Smooth muscle cell of the brain vasculature (primary cell): ENCODE data around the gene ARHGAP22.

Experiments used
- DNase-seq: peaks from one replicate; pipeline ENCODE4 v3.0.0-alpha.2; 2012; ENCODE audit warnings: low read depth, low spot score

ARHGAP22 gene

DNA sequence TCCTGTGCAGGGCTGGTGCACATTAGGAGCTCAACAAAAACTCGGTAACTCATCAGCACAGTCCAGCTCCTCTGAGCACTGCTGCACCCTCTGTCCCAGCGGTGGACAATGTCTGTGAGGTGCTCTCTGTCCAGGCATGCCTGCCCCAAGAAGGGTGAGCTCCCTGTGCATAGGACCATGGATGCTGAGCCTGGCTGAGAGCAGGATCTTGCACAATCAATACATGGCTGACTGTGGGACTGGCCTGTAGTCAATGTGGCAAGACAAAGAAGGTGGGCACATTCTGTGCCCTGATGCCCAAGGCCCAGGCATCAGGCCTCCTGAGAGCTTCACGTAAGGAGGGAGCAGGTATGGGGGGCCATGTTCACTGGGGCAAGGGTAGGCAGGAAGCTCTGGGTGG, 17.1 kb downstream of the ARHGAP22 start:
- no peak for DNase-seq

DNA sequence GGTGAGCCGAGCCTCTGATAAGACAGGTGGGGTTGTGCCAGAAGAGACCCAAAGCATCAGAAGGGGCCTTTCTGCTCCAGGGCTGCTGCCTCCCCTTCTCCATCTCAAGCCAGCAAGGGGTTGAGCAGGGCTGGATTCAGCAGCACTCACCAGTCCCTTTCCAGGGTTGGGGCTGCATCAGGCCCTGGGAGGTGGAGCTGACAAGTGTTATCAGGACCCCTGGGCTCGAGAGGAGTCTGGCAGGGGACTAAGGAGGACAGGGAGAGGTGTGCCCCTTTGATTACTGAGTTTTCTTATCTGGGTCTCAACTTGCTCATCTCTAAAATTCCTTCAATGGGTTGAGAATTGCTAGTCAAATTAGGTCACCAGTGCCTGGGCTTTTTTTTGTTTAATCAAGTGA, 17.8 kb downstream of the ARHGAP22 start:
- no peak for DNase-seq

DNA sequence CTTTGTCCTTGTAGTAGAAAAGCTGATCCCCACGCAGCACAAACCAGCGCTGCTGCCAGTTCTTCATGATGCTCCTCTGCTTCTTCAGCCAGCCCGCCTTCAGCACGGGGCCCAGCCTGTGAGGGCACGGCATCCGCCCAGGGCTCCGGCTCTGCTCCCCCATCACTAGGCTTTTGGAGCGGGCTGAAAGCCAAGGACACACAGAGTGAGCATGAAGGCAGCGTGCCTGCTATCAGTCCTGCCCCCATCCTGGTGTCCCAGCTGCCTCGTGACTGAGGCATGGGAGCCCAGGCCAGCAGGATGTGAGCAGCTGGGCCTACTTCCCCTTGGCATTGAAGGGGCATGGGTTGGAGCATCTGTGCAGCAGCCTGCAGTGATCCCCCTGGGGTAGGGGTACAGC, 21.9 kb downstream of the ARHGAP22 start:
- DNase-seq = no peak

DNA sequence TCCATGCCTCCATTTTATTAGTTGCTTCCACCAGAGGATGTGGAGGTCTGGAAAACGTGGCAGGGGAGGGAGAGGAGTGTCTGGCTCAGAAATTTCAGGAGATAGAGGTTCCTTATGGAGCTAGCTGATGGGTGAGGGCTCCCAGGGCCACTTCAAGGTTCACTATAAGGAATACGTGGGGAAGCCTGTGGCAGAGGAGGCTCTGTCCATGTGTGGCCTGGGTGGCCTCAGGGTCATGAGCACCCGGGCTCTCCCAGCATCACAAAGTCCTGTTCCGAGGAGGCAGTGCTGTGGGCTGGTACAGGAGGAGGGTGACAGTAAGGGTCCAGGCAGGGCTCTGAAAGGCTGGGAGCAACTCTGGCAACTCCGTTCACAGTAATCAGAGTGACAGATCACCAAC, 24.6 kb downstream of the ARHGAP22 start:
- DNase-seq = no peak

DNA sequence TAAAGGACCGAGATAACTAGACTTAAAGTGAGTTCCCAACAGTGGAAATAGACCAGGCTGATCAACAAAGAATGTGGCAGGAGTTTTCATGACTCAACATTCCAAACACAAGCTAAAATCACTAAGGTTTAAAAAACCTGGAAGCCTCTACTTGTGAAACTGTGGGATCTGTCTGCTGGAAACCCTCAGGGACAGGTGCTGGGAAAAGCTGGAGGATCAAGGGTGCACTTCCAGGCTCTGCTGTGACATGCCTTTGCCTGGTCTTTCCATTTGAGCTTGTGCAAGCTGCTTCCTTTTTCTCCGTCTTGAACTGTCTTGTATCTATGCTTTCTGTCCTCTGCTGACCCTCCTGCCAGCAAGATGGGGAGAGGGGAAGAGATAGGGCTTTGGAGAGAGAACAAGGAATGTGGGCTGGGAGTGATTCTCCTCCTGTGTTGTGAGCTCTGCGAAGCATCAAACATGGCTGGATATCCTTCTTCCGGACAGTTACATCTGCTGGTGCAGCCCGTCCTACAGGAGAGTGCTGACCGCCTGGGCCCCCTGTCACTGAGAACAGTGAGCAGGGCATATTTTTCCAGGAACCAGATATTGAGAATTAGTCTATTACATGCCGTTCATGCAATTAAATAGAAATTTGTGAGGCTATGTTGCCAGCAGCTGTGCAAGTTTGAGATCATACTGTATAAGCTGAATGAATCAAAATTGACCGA, 25.5 kb downstream of the ARHGAP22 start:
- no peak for DNase-seq

DNA sequence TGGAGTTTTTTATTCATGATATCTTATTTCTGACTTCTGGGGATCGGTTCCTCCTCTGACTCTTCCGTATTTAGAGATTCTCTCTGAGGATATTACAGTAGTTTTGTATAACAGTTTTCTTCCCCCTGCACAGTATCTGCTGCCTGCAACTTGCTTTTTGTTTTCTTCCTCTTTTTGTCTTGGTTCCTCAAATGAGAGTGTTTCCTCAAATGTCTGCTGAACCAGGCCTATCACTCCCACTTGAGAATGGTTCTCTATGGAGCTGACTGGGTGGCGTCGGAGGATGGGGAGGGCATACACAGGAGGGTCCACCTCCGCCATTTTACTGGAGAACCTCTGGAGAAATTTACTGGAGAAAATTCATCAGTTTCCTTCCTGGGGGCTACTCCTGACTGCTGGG, 27.7 kb downstream of the ARHGAP22 start:
- no peak for DNase-seq

DNA sequence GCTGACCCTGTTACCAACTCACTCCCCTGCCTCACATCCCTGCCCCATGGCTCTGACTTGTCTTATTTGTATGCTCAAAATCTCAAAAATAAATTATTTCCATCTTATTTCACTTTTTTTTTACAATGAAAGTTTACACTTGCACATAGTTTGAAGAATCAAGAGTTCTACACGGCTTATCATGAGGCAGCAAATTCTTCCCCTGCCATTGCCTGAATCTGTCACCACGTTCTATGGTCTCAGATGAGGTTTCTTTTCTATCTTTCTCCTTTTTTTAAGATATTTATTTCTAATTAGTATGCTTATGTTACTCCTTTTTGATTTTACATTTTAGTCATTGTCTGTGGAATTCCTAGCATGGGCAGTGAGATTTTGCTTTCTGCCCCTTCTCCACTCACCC, 28.4 kb downstream of the ARHGAP22 start:
- no peak for DNase-seq

DNA sequence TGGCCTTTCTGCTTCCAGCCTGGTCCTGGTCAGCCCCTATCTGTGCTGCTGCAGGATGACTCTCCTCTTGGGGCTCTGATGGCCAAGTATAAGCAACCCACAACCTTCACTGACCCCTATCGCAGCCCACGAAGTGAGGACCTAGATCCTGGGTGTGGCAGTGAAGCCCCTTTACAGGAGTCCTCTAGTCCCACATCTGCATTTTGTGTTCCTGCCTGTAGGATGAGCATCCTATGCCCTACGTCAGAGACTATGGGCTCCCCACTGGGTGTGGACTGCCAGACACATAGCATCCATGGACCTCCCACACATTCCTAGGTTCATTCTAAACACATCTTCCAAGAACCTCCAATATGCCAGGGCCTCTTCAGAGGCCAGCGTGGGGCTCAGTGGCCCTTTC, 29.0 kb downstream of the ARHGAP22 start:
- no peak for DNase-seq

DNA sequence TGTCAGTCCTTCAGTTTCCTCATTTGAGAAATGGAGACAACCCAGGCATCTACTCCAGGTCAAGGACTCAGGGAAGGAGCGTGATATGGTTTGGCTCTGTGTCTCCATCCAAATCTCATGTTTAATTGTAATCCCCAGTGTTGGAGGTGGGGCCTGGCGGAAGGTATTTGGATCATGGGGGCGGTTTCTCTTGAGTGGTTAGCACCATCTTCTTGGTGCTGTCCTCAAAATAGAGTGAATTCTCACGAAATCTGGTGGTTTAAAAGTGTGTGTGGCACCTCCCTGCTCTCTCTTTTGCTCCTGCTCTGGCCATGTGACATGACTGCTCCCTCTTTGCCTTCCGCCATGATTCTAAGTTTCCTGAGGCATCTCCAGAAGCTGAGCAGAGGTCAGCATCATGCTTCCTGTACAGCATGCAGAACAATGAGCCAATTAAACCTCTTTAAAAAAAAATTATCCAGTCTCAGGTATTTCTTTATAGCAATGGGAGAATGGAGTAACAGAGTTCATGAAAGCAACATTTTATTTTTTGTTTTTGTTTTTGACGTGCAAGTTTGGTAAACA, 30.0 kb downstream of the ARHGAP22 start:
- no peak for DNase-seq

DNA sequence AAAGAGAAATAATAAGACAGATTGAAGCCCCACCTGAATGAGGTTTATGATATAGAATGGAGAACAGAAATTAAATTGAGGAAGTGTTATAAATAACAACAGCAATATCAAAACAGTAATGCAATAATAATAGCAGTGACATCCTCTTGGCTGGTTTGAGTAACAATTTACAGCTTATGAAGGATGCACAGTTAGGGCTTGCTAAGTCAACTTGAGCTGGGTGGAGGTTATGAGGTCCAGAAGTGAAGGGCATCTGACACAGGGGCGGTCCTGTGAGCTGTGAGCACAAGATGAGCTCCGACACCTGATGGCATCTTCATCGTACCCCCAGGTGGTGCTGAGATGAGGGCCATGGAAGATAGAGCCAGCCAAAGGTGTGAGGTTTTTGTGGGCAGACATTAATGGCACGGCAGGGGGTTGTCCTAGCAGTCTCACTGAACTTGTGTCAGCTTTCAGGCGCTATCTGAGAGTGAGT, 30.5 kb downstream of the ARHGAP22 start:
- no peak for DNase-seq

DNA sequence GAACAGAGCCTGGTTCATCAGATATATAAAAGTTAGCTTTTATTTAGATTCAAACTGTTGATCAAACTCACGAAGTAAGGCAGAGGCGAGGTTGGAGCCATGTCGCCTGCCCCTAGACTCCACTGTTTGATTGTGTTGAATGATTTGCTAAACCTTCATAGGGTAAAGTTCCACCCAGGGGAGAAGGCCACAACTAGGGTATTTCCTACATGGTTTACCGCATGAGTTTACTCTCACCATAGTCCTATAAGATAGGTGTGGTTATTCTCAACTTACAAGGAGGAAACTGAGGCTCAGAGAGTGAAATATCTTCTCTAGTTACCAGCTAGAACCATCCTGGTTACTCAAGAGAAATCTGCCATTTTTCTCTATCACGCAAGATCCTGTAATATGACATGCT, 31.8 kb downstream of the ARHGAP22 start:
- no peak for DNase-seq

DNA sequence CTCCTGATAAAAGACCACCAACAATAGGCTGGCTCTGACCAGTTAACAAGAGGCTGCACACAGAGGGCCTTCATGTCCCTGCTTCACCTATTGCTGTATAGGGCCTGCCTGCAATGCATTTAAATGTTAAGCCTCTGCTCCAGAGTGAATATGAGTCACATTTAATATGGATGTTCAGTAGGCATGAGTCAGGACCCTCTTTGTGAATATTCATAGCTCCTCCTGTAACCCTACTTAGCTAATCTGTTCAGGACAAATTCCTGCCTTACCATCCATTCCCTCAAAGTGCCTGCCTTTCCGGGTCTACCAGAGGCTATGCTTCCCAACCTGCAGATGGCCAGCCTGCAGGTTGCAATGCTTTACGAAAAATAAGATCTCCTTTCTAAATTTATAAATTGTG, 32.5 kb downstream of the ARHGAP22 start:
- DNase-seq = no peak

DNA sequence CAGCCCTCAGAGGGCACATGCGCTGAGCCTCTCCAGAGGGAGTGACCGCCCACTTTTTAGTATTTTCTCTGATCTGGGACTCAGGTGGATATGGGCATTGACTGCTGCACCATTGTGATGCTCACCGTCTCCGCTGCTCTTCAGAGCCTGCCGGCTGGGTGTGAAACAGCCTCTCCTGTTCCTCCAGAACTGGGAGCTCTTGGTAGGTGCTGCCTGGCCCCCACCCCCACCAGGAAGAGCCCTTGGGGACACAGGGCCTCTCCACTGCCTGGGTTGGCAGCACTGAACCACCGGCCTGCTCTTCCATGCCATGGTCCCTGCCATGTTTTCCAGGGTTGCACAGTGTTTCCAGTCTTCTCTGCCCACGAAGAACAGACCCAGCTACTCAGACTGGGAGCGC, 36.3 kb downstream of the ARHGAP22 start:
- DNase-seq = no peak

DNA sequence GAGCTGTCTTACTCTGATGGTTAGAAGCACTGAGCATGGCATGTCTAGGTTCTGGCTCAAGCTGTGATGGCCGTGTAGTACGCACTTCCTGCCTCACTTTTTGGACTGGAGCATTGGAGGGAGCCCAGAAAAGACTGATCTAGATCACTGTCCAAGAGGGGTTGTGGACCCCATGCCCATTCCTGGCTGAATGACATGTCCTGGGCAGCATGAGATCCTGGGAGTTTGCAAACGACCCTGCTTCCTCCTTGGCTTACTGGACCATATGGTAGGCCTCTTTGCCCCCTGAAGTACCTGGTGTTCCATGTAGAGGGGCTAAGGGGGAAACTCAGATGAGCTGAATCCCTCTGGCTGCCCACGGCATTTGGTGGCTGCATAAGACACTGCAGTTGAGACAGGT, 36.7 kb downstream of the ARHGAP22 start:
- DNase-seq = no peak

DNA sequence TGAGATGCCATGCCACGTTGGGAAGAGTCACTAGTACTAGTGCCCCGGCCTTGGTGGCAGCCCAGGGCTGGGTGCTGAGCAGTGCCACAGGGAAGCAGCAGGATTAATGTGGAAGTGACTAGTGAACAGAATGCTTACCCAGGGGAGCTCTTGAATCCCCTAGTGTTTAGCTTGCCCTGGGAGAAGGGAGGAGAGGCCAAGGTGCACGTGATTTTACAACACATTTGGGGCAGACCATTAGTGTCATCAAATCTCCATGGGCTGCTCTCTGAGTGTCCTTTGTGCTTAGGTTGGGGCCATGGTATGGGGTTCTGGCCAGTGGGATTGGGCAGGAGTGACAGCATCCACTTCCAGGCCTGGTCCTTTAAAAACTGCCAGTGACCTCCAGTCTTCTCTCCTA, 37.5 kb downstream of the ARHGAP22 start:
- DNase-seq = no peak

DNA sequence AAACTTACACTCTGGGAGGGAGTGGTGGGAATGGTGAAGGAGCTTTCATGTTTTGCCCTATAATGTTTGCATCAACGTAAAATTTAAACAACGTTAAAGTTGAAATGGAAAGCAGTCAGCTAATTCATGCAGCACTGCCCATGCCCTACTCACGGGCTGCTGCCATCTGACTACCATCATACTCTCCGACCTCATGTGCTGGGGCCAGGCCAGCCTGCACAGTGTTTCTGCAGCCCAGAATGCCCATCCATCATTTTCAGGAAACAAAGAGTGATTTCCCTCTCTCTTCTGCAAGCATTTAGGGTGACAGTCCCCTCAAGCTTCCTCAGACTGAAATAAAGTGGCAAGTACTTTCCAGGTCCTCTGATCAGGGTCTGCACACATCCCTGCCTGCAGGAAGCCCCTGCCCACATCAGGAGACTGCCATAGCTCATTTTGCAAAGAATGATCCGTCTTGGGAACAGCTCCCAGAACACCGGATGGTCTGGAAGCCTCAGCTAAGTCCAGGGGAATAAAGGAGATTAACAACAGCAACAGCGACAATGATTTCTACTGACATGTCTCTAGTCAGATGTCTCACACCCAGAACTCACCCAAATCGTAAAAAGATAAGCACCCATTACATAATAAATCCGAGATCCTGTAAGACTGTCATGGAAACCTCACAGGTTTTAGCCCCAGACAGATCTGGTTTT, 40.3 kb downstream of the ARHGAP22 start:
- no peak for DNase-seq

DNA sequence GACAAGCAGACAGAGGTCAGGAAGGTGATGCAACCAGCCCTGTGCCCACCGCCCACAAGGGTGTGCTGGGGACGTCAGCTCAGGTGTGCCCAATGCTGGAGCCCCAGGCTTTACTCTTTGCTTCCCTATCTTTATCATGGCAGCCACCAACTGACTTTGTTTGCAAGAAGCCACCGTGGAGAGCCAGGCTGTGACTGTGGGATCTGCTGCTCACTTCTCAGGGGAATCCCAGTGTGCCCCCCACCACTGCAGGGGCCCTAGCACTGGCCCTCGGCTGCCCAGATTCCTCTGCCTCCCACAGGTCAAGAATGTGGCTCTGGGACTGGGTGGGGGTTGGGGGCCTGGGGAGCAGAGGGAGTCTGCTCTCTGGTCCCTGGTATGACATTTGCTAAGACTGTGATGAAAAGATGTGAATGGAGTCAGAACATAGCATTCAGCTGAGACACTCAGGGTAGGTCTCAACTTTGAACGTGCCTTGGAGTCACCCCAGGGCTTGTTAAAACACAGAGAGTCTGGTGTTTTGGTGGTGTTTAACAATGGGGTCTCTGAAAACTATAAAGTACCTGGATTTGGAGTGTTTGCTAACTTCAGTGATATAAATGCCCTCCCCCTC, 47.3 kb downstream of the ARHGAP22 start:
- no peak for DNase-seq

DNA sequence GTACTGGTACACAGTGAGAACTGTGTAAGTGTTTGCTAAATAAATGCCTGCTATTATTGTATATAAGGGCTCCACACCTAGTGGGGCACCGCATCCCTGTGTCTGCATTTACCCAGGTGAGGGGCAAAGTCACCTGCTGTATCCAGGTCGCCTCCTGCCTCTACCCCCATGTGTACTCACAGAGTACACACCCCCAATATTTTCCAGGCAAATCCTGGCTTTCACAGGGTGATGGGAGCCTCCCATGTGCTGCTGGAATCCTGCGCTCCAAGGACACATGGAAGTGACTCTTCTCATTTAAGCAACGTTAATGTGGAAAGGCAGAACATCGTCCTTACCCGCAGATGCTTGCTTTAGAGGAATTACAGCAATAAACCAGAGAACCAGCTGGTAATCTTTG, 48.2 kb downstream of the ARHGAP22 start:
- DNase-seq = no peak

DNA sequence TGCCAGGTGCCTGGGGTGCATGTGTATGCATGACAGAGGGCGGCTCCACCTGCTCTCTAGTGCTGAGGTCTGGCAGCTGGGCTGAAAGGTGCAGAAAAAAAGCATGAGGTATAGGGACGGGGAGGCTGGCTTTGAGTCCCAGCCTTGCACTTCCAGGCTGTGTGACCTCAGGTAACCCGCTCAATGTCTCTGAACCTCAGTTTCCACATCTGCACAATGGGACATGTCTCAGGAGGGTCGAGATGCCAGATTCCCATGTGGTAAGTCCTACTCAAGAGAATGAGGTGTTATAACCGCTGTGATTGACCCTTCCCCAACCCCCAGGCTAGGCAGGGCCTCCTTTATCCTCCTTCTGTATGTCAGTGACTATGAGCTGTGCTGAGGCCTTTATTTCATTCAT, 48.8 kb downstream of the ARHGAP22 start:
- DNase-seq = no peak

DNA sequence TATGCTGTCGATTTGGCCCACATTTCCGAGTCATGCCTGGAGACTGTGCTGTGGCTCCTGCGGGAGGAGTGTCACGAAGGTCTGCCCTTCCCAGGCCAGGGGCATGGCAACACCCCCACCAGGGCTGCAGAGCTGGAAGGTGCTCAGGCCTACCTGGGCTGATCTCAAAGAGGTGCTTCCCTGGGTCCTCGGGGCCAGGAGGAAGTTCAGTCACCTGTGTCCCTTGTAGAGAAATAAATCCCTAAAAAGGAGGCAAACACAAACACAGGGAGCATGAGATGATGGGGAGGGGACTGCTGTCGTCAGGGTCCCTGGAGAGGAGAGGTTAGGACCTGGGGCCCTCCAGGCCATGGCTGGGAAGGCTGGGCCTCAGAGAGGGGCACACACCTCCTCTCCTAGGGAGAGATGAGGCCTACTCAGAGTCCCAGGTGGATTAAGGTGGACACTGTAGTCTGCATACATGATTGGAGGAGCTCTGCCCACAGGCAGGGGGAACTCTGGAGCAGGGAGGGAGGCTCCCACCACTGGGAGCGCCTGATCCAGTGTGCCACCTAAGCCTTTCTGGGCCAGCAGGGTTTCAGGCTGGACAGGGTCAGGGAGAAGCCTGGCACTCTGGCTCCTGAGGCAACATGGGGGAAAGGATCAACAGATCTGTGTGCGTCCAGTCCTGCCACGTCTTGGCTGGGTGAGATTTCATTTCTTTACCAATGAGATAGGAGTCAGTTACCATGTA, 49.4 kb downstream of the ARHGAP22 start:
- DNase-seq = no peak

DNA sequence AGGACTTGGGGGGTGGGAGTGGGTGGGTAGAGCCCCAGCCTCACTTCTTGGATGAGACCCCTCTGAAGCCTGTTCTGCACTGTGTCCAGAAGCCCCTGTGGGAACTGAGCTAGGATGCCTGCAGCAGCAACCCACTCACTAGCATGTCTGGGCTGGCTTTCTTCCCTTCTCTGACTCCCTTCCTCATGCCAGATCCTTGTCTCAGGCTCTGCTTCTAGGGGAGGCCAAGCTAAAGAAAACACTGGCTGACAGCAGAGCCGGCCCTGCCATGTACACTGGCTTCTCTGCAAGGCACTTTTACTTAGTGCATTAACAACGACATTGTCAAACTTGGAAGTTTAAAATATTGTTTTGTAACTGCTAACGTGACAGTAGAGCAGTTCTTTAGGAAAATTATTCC, 50.2 kb downstream of the ARHGAP22 start:
- DNase-seq = no peak

DNA sequence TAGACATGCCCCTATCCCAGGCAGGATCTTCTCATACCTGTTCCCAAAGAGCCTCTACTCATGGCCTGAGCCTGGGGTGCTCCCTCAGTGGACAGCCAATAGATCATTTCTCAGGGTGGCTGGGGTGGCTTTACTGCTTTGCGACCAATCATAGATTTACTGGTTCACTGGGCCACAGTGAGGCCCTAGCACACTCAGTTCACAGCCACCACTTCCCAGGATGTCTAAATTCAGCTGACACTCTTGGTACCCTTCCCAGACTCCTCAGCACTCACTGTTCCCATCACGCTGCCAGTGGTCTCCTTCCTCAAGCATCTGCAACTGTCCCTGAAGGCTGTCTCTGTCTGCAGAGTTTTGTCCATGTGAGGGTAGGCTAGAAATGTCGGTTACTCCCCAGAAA, 50.6 kb downstream of the ARHGAP22 start:
- no peak for DNase-seq
